KMS-11 (cell line): Measurements from ENCODE around the gene LETM1.

ENCODE experiments used
- H2AFZ ChIP-seq: fragments of 200-600 bp; sonication (generic); 2 replicates; pipeline ENCODE4 v1.6.1; 2016; ENCODE audit warnings: antibody characterized with exemption, mixed run types, low read depth
- H3K27ac ChIP-seq: fragments of 200-600 bp; sonication (generic); 2 replicates; pipeline ENCODE4 v1.6.1; 2016; ENCODE audit warnings: mild to moderate bottlenecking, mixed run types
- H3K27me3 ChIP-seq: fragments of 200-600 bp; sonication (generic); 2 replicates; pipeline ENCODE4 v1.6.1; 2017; ENCODE audit warnings: mild to moderate bottlenecking, low read depth, mixed run types, moderate library complexity; ENCODE audit not compliant: insufficient read depth
- H3K36me3 ChIP-seq: fragments of 200-600 bp; sonication (generic); 2 replicates; pipeline ENCODE4 v1.6.1; 2017; ENCODE audit warnings: mild to moderate bottlenecking, mixed run types; ENCODE audit not compliant: insufficient read depth
- H3K4me1 ChIP-seq: fragments of 200-600 bp; sonication (generic); 2 replicates; pipeline ENCODE4 v1.6.1; 2016; ENCODE audit warnings: mild to moderate bottlenecking, low read depth, mixed run types; ENCODE audit not compliant: poor library complexity, severe bottlenecking
- H3K4me2 ChIP-seq: fragments of 200-600 bp; sonication (generic); 2 replicates; pipeline ENCODE4 v1.7.0; 2016; ENCODE audit warnings: mild to moderate bottlenecking, mixed run types
- H3K4me3 ChIP-seq: fragments of 200-600 bp; sonication (generic); IDR thresholded peaks from 2 replicates; pipeline ENCODE4 v1.6.1; 2017; ENCODE audit warnings: low read depth, low read length, mixed read lengths; ENCODE audit not compliant: insufficient read depth
- H3K79me2 ChIP-seq: fragments of 200-600 bp; sonication (generic); 2 replicates; pipeline ENCODE4 v1.6.1; 2016; ENCODE audit warnings: low read depth, mixed run types; ENCODE audit not compliant: insufficient read depth
- H3K9ac ChIP-seq: fragments of 200-600 bp; sonication (generic); 2 replicates; pipeline ENCODE4 v1.6.1; 2016; ENCODE audit warnings: mild to moderate bottlenecking, mixed run types
- H4K20me1 ChIP-seq: fragments of 200-600 bp; sonication (generic); 2 replicates; pipeline ENCODE4 v1.6.1; 2016; ENCODE audit warnings: mild to moderate bottlenecking, mixed run types; ENCODE audit not compliant: insufficient read depth
- TF ChIP-seq, protein P1 (sequence below): fragments of 200-600 bp; sonication (generic); conservative IDR thresholded peaks from 2 replicates; pipeline ENCODE4 v1.6.1; 2017; ENCODE audit warnings: low read depth, mild to moderate bottlenecking, antibody characterized with exemption, low read length, moderate library complexity, mixed read lengths

Gene LETM1

DNA sequence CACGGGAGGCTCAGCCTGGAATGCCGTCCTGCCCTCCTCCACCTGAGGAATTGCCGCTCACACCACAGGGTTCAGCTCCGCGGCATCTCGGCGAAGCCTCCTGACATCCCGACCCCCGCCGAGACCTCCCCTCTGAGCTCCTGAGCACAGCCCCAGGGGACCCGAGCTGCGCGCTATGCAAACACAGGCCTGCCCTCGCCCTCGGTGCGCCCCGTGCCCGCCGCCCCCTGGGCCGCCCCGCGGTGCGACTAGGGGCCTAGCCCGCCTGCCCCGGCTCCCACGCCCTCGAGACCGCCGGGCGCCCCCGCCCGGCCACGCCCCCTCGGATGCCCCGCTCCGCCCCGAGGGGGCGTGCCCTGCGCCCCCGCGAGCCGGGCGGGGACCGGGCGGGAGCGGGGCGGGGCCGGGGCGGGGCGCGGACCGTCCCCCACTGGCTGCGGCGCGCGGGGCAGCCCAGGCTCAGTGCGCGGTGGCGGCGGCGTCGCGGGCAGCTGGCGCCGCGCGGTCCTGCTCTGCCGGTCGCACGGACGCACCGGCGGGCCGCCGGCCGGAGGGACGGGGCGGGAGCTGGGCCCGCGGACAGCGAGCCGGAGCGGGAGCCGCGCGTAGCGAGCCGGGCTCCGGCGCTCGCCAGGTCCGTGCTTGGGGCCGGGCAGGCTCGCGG, 63.0 kb downstream of the LETM1 start, which contains the start of gene FGFR3:
FGFR3 (plus strand) TSS at position 462 of the 664 bp plus-strand sequence. CDS start 642 bp downstream, outside the sequence.
- Histone ChIP-seq H3K4me2 (no peak within 1 kb of the TSS; the same call in 1 of the 2 replicates), H3K36me3 (peaks cover 3% of the 10 kb centered on the region; the same call in 1 of the 2 replicates), H2AFZ (no peak within 1 kb of the TSS), H3K4me1 (peaks cover 9% of the 10 kb centered on the region), H4K20me1 (no peaks in the 10 kb centered on the region), H3K4me3 (no peak within 1 kb of the TSS), H3K27me3 (peaks cover 3% of the 10 kb centered on the region), H3K79me2 (peaks cover 26% of the 10 kb centered on the region; the same call in 1 of the 2 replicates), H3K27ac (peak within 1 kb of the TSS; percentile 98), H3K9ac (peak within 1 kb of the TSS; percentile 96)
- TF ChIP-seq, protein P1, sequence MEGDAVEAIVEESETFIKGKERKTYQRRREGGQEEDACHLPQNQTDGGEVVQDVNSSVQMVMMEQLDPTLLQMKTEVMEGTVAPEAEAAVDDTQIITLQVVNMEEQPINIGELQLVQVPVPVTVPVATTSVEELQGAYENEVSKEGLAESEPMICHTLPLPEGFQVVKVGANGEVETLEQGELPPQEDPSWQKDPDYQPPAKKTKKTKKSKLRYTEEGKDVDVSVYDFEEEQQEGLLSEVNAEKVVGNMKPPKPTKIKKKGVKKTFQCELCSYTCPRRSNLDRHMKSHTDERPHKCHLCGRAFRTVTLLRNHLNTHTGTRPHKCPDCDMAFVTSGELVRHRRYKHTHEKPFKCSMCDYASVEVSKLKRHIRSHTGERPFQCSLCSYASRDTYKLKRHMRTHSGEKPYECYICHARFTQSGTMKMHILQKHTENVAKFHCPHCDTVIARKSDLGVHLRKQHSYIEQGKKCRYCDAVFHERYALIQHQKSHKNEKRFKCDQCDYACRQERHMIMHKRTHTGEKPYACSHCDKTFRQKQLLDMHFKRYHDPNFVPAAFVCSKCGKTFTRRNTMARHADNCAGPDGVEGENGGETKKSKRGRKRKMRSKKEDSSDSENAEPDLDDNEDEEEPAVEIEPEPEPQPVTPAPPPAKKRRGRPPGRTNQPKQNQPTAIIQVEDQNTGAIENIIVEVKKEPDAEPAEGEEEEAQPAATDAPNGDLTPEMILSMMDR, result no peak

DNA sequence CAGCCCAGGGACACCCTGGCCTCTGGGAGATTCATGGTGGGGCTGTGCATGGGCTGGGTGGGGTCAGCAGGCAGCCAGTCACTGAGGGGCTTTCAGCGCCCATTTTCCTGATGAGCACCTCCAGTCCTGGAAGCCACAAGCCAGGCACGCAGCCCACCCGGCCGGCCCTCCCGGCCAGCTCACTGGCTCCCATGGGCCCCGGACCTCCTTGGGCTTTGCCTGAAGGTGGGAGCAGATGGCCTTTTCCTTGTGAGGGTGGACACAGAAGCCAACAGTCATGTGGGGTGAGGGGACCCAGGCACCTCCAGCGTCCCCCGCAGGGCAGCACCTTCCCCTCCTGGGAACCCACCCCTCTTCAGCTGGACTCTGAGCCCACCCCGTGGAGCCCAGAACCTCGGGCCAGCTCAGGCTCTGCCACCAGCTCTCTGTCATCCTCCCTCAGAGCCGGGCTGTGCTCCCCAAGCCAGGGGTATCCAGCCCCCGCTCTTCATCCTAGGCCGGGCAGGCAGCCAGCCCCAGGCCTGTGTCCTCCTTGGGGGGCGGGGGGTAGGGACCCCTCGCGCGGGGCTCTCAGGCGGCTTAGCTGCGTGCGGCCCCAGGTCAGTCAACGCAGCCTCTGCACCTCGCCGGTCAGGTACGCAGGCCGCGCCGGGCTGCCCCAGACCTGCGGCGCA, 63.7 kb downstream of the LETM1 start:
- Histone ChIP-seq H4K20me1 (no peaks in the 10 kb centered on the region), H2AFZ (no peak overlapping the region), H3K27me3 (peaks cover 3% of the 10 kb centered on the region), H3K36me3 (peaks cover 1% of the 10 kb centered on the region; the same call in 1 of the 2 replicates), H3K4me2 (no peak overlapping the region), H3K27ac (no peak overlapping the region), H3K79me2 (peaks cover 20% of the 10 kb centered on the region; the same call in 1 of the 2 replicates), H3K4me3 (no peak overlapping the region), H3K9ac (no peak overlapping the region), H3K4me1 (peaks cover 9% of the 10 kb centered on the region)
- TF ChIP-seq, protein P1, result no peak

DNA sequence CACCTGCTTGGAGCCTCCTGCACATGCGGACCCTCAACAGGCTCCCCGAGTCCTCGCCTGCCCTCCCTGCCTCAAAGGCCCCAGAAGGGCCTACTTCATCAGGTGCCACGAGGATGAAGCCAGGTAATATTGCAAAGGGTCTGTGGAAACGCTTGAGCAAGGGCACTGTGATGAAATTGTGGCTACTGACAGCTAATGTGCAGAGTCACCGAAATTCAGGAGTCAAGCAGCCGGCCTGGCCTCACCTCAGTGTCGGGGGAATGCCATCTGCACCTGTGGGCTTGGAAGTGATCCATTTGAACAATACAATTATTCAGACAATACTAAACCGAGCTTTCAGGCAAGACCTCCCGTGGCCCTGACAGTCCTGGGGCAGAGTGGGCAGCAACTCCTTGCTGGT, 66.0 kb downstream of the LETM1 start:
- Histone ChIP-seq H3K4me1 (peaks cover 9% of the 10 kb centered on the region), H4K20me1 (no peaks in the 10 kb centered on the region), H3K27ac (no peak overlapping the region; the same call in 1 of the 2 replicates), H3K27me3 (peaks cover 3% of the 10 kb centered on the region; the same call in 1 of the 2 replicates), H3K79me2 (no peaks in the 10 kb centered on the region), H3K4me3 (no peak overlapping the region), H3K9ac (no peak overlapping the region), H2AFZ (no peak overlapping the region), H3K36me3 (no peaks in the 10 kb centered on the region), H3K4me2 (peak overlapping the region; percentile 29; the same call in 1 of the 2 replicates)
- TF ChIP-seq, protein P1, result no peak

DNA sequence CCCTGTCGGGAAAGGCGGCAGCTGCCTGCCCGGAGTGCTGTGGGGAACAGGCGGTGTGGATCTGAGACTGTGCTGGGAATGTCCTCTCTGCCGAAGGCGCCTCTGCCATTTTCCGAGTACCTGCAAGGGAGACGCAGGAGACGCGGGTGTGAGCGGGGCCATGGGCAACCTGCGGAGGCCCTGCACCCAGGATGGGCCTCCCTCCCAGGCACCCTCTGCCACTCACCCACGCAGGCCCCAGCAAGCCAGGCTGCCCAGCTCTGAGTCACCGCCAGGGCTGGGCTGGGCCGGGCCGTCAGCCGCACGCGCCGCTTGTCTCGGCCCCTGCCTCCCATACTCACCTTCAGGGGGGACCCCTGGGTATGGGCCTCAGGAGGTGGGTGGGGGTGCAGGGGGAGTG, 66.4 kb downstream of the LETM1 start:
- H3K4me3 ChIP-seq, result no peak overlapping the region
- H3K9ac ChIP-seq, result no peak overlapping the region
- TF ChIP-seq, protein P1, result no peak
- no peaks in the 10 kb centered on the region for H4K20me1 ChIP-seq
- no peaks in the 10 kb centered on the region for H3K36me3 ChIP-seq
- H3K27me3 ChIP-seq, result peaks cover 3% of the 10 kb centered on the region; the same call in 1 of the 2 replicates
- no peaks in the 10 kb centered on the region for H3K79me2 ChIP-seq
- H2AFZ ChIP-seq, result no peak overlapping the region
- no peak overlapping the region; the same call in 1 of the 2 replicates for H3K27ac ChIP-seq
- H3K4me2 ChIP-seq, result no peak overlapping the region; the same call in 1 of the 2 replicates
- H3K4me1 ChIP-seq, result peaks cover 9% of the 10 kb centered on the region
